HG02623 (cell line): ENCODE data around the gene PDS5A.
"Not testable (repeated sequence)": the region's sequence is repeated elsewhere in the genome, so short reads cannot be mapped to it uniquely, and the experiment has no call there.

Experiments
- ATAC-seq: cut with Tn5 transposase; IDR thresholded peaks from one replicate; pipeline ENCODE4 v1.9.1; 2021; ENCODE audit warnings: moderate library complexity; ENCODE audit not compliant: unreplicated experiment

The PDS5A gene

GRCh38 chr4:39963656-39964055, 14.1 kb downstream of the PDS5A start:
- ATAC-seq = no peak

- no peak for ATAC-seq
Observed at GRCh38 chr4:39961311-39961877, 16.3 kb downstream of the PDS5A start.

GRCh38 chr4:39950861-39951481, 26.7 kb downstream of the PDS5A start:
- no peak for ATAC-seq

DNA sequence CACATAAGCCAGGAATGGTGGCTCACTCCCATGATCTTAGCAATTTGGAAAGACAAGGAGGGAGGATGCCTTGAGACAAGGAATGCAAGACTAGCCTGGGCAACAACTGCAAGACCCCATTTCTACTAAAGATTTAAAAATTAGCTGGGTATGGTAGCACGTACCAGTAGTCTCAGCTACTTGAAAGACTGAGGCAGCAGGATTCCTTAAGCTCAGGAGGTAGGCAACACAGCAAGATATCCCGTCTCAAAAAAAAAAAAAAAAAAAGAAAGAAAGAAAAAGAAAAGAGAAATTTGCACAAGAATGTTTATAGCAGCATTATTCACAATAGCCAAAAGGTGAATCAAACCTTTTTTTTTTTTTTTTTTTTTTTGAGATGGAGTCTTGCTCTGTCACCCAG, 29.7 kb downstream of the PDS5A start:
- no peak for ATAC-seq

DNA sequence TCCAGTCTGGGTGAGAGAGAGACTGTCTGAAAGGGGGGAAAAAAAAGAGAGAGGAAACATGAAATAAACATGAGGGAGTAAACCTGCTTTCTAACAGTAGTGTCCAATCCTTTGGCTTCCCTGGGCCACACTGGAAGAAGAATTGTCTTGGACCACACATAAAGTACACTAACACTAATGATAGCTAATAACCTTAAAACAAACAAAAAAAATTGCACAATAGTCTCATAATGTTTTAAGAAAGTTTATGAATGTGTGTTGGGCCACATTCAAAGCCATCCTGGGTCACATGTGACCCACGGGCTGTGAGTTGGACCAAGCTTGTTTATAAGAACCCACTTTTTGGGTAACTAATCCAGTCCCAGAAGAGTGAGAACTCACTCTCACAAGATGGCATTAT, 30.3 kb downstream of the PDS5A start:
- no peak for ATAC-seq

DNA sequence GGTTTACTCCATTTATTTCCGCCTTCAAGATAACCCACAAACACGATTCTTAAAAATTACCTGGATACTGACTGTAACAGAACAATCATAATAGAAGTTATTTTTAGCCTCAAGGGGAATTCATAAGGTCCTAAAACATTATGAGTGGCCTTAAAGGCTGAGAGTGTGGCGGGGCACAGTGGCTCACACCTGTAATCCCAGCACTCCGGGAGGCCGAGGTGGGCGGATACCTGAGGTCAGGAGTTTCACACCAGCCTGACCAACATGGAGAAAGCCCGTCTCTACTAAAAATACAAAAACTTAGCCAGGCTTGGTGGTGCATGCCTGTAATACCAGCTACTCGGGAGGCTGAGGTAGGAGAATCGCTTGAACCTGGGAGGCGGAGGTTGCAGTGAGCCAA, 33.5 kb downstream of the PDS5A start:
- ATAC-seq = not testable (repeated sequence)

GRCh38 chr4:39942507-39942906, 35.2 kb downstream of the PDS5A start:
- ATAC-seq = no peak

DNA sequence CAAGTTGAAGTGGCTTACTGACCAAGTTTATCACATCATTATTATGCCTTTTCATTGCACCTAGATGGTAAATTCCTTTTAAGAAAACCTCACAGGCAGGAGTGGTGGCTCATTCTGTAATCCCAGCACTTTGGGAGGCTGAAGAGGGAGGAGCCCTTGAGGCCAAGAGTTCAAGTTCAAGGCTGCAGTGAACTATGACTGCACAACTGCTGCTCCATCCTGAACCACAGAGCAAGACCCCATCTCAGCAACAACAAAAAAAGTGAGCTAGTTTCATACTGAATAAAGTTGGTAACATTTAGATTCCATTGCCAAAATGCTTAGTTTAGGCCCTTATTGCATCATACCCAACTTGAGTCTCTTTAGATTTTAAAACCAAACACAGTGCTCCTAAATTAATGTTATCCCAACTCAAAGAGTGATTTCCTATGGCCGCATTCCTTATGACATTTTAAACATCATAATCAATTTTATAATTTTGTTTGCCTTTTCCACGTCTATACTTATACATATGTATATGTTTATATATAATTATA, 36.0 kb downstream of the PDS5A start:
- ATAC-seq = no peak

DNA sequence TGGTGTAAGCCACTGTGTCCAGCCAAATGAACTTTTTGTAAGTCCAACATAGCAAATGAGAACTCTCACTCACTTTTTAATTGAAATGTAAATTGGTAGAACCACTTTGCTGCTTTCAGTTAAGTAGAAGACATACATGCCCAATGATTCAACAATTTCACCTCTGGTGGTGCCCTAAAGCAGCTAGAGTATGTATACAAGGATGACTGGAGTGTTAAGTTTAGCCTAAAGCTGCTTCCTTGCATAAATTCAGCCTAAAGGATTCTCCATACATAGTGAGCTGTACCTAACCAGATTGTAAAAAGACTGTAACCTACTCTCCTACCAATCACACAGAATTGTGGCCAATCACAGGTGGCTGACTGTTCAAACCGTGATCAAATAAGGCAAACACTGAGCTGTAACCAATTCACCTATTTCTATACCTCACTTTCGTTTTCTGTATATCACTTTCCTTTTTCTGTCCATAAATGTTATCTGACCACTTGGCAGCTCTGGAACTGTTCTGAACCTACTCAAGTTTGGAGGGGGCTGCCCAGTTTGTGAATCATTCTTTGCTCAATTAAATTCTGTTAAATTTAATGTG, 39.9 kb downstream of the PDS5A start:
- no peak for ATAC-seq

DNA sequence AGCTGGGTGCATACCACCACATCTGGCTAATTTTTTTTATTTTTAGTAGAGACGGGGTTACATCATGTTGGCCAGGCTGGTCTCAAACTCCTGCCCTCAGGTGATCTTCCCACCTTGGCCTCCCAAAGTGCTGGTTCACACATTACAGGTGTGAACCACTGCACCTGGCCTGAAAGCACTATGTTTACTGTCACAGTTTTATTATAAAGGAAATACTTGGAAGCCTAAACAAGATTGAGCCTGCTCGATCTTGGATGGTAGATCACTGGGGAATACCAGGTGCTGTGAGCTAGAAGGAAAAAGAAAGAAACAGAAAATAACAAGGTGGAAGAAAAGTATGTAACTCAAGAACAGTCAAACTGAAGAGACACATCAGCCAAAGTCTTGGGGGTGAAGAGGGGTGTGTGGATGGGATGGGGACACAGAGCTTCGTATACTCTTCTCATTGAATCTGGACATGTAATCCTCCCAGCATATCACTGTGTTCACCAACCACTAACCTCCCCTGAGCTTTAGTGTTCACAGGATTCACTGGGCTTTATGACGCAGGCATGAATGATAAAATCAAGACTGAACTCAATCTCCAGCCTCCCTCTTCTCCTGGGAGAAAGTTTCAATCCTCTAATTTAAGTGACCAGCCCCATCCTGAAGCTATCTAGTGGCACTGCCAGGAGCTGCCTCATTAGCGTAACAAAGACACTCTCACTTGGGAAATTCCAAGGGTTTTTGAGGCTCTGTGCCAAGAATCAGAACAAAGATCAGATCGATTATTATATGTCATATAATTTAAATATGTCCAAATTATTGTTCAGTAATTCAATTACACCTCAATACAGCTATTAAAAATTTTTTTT, 40.9 kb downstream of the PDS5A start:
- no peak for ATAC-seq

GRCh38 chr4:39933671-39934590, 43.8 kb downstream of the PDS5A start:
- ATAC-seq = no peak

DNA sequence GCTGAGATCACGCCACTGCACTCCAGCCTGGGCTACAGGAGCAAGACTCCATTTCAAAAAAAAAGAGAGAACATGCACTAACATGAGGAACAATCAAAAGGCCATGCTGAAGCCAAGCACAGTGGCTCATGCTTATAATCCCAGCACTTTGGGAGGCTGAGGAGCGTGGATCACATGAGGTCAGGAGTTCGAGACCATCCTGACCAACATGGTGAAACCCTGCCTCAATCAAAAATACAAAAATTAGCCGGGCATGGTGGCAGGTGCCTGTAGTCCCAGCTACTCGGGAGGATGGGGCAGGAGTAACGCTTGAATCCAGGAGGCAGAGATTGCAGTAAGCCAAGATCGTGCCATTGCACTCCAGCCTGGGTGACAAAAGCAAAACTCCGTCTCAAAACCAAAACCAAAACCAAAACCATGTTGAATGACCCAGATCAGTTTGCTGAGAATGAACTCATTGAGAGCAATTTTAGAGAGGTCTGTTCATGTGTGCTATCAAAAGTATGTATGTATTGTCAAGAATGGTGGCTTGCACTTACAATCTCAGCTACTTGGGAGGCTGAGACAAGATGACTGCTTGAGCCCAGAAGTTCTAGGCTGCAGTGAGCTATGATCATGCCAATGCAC, 44.8 kb downstream of the PDS5A start:
- no peak for ATAC-seq

GRCh38 chr4:39931441-39931901, 46.2 kb downstream of the PDS5A start:
- no peak for ATAC-seq

DNA sequence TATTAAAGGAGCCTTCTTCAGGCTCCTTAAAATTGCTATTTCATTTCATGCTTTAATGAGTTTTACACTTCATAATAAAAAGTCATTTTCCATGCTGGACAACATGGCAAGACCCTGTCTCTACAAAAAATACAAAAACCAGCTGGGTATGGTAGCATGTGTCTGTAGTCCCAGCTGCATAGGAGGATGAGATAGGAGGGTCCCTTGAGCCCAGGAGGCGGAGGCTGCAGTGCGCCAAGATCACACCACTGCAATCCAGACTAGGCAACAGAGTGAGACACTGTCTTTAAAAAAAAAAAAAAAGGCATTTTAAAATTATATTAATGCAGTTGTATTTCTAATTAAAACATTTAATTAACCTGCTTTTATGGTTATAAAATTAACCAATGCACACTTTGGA, 49.2 kb downstream of the PDS5A start:
- ATAC-seq = no peak

GRCh38 chr4:39924014-39924413, 53.7 kb downstream of the PDS5A start:
- ATAC-seq = no peak

DNA sequence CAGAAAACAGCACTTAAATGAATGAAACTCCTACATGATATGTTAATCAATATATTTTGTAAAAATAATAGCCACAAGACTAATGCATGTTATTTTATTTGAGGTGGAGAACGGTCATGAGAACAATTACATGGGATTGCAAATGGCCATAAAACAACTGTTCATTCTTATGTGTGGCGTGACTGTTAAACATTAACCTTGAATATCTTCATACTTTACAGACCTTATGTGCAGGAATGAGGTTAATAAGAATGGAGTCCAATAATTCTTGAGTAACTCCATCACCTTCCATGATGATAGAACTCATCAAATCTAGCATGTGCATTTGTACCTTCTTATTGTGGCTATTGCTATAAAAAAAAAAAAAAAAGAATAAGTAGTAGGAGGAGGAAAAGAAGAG, 55.3 kb downstream of the PDS5A start:
- ATAC-seq = no peak

GRCh38 chr4:39913471-39913870, 64.2 kb downstream of the PDS5A start:
- no peak for ATAC-seq

DNA sequence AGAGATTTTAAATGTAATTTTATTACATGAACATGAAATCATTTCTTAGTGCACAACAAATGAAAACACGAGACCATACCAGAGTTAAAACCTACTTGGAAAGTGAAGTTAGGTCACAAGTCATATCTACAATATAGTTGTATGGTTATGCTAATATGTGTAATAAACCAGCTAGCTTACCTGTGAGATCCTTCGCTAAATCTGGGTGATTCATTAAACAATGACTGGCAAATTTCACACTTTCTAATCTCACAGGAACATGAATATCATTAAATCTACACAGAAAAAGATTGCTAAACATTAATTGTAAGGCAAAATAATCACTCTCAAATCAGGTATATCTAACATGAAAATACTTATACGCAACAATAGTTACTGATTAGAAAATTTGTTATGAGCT, 67.6 kb downstream of the PDS5A start:
- no peak for ATAC-seq

DNA sequence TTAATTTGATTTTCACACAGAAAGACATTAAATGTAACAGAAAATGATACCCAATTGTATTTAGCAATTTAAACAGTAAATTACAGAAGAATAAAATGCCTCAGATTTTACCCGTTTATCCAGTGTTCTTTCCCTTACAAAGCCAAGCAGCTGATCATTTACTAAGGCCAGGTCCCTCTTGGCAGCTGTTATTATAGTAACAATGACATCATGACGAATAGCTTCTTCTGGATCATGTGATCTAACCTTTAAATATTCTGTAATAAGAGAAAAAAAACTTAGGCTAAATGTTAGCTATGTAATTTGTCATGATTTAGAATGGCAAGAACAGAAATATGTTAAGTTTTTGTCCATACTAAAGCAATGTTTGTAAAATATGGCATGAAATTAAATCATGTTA, 69.4 kb downstream of the PDS5A start:
- ATAC-seq = no peak

DNA sequence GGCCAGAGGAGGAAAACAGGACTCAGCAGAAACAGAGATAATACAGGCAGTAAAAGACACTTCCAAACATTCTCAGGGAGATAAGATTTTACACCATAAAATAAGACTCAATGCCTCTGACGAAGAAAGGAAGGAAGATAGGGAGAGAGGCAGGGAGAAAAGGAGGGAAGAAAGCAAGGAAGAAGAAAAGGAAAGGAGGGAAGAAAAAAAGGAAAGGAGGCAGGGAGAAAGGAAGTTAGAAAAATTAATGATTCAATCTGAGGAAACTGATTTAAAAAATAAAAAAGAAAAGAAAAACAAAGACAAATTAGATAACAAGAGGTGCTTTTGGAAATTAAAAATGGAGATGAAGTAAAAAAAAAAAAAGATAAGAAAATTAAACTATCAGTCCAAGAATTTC, 72.1 kb downstream of the PDS5A start:
- no peak for ATAC-seq
